Anterior cingulate cortex (tissue), 58 donors: Measurements from ENCODE around the gene SLC22A4.

ENCODE experiments used
- DNase-seq, 58 donors: peaks; one replicate each; lab custom pipeline; 2025; lab: John Stamatoyannopoulos, UW

SLC22A4 gene

DNA sequence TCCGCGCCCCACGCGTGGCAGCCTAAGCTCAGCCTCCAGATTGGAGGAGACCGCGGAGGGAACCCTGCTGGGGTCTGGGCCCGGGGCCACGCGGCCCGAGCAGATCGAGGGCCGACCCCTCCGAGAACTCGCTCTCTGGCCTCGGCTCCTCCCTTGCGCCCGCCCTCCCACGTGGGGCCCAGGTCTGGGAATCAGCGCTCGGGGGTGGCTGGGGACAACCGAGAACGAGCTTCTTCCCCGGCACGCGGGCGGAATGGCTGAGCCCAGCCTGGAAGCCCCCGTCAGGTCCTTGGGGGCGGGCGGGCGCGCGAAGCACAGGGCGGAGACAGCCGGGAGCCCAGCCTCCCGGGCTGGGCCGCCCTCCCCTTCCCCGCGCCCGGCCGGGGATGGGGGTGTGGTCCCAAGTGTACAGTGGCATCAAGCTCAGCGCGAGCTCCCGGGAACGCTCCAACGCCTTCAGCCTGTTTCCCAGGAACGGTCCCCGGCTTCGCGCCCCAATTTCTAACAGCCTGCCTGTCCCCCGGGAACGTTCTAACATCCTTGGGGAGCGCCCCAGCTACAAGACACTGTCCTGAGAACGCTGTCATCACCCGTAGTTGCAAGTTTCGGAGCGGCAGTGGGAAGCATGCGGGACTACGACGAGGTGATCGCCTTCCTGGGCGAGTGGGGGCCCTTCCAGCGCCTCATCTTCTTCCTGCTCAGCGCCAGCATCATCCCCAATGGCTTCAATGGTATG, at the start of gene SLC22A4:
Gene SLC22A4, plus strand, starts transcription at position 403 of the 736 bp plus-strand sequence. Its CDS starts 223 bp downstream, at position 626.
- peak in 57 of 58 donors; percentile 60 to 93 (median 86) for DNase-seq

DNA sequence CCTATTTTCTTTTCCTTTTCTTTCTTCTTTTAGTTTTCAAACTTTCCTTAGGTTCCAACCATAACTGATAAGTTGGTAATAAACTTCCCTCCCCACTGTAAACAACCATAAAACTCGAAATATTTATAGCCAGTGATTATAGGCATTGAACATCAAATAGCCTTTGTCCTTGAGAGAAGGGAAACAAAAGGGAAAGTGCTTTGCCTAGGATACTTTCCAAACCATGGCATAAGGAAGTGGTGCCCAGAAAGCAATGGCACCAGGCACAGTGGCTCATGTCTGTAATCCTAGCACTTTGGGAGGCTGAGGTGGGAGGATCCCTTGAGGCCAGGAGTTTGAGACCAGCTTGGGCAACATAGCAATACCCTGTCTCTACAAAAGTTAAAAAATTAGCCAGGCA, 48.6 kb upstream of the SLC22A4 start:
- no peak for DNase-seq

DNA sequence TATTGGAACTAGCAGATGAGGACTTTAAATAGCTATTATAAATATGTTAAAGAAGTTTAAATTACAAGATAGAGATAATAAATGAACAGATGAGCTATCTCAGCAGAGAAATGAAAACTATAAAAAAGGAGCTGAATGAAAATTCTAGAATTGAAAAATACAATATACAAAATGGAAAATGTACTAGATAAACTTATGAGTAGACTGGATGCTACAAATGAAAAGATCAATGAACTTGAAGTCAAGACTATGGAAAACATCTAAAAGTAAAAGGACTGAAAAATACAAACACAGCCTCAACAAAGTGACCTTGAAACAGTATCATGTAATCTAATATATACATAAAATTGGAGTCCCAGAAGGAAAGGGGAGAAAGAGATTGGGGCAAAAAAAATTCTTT, 47.4 kb upstream of the SLC22A4 start:
- no peak for DNase-seq

DNA sequence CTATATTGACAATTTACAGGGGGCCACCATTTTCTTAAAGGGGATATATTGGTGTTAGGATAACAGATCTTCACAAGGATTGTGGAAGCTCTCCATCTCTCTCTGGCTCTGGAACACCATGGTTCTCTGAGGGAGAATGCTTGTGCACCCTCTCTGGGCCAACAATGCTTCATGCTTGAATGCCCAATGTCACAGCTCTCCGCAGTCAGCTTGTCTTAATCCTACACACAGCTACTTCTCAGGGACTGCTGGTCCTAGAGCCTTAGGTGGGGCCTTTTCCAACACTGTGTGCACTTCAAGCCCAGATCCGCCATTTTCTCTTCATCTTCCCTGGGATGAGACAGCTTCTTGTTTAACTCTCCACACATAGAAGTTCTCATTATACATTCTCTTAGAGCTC, 43.6 kb upstream of the SLC22A4 start:
- DNase-seq: no peak

DNA sequence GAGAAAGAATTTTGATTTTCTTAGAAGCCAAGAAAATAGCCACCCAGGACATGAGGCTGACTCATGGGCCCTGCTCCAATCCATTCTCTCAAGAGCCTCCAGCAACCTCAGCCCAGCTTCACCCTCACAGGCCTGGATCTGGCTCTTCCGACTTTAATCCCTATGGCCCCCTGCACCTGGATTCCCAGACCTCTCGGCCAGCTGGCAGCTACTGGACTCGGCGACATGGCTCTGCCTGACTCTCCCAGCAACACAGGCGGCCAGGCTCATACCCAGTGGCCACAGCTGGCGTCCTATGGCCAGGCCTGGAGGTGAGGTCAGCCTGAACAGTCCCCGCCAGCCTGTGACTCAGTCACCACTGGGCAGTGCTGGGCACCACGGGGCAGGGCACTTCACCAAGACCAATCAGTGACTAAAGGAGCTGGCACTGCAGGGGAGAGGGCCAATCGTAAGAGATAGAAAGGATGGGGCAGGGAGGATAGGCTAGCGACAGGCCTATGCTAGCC, 42.9 kb upstream of the SLC22A4 start:
- DNase-seq: peak in 27 of 58 donors; percentile 20 to 79 (median 45)

DNA sequence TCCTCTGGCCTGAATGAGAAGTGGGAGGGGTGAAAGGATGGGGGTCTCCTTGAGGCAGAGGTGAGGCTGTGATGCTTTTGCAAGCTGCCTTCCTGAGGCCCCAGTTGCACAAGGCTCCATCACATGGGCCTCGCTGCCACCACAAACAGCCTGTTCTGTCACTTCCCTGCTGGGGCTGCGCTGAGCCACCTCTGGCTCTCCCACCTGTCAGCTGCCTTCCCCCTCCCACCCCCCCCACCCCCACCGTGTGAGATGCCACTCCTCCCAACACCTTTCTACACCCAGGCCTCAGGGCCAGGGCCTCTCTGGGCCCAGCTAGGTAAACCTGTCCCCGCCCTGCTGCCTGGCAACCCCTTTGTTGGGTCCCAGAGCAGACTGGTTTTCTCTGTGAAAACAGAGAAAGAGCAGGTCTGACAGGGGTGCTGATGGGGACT, 41.2 kb upstream of the SLC22A4 start:
- no peak for DNase-seq

DNA sequence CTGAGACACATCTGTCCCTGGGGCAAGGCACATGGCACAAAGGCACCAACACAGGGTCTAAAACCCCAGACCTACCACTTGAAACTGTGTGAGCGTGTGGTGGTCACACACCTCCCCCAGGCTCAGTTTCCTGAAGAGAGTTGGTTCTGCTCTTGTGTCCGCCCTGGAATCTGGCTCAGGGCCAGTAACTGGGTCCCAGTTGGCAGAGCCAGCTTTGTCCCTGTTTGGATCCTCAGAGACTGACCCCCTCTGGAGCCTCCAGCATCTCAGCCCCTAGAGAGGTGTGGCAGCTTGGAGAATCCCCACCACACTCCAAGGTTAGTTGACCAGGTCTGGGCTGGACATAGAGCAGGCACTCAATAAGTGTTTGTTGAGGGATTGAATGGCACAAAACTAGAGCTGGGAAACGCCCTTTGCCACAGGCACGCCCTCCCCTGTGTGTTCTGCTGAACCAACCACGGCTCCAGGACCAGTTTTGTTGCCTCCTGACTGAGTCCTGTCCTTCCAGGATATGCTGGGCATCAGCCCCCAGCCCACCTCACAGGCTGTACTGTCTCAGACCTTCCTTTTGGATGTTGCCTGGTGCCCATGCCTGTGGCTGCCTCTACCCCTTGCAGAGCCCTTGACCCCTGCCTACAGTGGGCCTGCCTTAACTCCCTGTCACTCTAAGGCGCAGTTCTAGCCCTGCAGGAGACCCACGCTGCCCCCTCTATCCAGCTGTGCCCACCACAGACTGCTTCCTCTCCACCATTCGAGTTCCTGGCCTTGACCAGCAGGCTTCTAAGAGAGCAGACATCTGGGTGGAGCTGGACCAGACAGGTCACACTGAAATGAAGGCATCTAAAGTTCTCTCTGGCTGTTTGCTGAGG, 40.5 kb upstream of the SLC22A4 start:
- DNase-seq: no peak

DNA sequence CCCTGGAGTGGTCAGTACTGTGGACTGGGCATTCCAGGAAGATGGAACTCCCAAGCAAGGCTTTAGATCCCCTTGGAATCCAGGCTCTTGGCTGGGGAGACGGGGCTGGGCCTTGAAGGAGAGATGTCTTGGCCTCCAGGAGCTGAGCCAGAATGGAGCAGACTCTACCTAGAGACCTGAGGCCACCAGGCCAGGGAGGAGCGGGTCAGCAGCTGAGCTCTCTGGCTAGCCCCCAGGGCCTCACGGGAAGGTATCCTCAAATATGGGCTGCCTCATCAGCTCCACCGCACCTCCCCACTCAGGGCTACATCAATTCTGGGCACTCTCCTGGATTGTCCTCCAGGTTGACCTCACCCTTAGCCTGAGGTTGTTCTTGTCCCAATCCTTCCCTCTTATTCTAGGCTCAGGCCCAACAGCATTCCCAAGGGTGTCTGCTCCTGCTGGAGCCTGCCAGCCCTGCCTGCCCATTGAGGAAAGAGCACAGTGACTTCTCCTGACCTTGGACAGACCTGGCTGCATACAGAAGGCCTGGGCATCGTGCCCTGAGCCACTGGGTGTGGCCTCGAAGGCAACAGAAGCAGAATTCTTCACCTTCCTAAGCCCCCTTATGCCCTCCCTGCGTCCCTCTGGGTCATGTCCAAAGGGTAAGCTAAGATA, 39.7 kb upstream of the SLC22A4 start:
- DNase-seq: no peak

DNA sequence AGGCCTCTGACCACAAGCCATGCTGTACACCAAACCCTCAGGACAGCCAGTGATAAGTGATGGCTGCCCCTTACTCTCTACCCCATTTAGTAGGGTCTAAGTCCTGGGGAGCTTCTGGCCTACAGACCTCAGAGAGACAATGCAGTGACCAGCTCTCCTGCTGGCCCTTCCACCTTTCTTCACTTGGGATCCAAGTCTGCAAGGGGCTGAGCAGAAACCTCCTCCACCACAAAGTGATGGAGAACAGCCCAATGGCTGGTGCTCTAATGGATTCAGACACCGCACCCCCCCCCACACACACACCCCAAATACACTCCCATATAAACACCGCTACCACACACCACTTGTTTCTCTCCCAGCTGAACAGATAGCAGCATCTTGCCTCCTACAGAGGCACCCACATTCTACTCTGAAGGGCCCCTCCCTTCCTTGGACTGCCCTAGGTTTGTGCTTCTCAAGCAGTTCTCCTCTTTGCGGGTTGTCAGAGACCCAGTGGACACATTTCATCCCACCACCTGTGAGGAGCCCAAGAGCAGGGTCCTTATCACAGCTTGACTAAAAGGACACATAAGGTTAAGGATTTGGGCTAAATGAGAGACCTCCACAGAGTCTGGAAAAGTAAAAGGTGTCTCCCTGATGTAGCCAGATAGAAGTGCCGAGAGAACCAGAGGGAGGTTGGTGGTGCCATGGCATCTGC, 38.0 kb upstream of the SLC22A4 start:
- DNase-seq: no peak

DNA sequence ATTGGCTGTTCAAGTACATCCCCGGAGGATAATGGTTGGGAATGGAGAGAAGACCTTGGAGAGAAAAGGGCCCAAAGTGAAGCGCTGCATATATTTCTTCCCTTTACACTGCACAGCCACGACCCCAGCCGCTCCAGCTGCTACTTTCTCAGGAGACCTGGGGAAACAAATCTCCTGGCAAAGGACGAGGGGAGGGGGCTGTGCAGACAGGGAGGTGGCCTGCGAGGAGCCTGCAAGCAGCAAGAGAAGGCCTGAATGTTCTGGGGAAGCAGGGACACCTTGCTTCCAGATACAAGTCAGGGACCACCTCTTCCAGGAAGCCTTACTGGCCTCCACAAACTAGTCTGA, 37.4 kb upstream of the SLC22A4 start:
- no peak for DNase-seq

DNA sequence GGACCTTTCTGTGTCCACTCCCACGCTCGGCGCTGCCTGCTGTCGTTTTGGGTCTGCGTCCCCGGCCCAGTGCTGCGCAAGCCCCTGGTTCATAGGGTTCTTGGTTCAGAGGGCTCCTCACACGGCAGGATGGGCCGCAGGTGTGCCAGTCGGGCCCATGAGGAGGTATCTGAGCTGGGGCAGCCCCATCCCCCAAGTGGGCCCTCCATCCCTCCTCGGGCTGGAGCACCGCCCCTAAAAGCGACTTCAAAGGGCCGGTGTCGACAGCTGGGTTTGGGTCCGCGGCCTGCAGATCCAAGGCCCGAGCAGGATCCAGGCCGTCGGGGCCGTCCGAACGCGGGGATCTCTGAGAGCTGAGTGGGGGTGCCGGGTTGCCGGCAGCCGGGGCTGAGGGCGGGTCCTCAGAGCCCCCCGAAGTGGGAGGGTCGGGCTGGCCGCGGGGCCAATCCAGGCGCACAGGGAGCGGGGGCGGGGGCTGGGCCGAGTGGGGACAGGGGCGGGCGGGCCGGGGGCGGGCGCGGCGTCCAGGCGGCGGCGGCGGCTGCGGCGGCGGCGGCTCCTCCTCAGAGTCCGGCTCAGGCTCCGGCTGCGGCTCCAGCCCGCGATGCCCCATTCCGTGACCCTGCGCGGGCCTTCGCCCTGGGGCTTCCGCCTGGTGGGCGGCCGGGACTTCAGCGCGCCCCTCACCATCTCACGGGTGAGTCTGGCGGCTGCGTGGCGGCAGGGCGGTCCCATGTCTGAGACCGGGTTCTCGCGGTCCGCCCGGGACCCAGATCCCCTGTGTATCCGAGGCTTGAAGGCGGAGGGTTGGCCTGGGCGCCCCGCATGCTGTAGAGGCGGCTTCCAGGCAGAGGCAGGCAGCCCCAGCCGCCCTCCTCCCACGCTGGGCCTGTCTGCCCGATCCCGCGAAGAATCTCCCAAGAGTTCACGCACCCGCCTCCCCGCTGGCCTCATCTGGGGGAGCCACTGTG, 36.8 kb upstream of the SLC22A4 start, which contains the start of gene PDLIM4:
Gene PDLIM4, plus strand, starts transcription at position 566 of the 971 bp plus-strand sequence. Its CDS starts 39 bp downstream, at position 605.
- DNase-seq: peak in 1 of 58 donors; percentile 36

DNA sequence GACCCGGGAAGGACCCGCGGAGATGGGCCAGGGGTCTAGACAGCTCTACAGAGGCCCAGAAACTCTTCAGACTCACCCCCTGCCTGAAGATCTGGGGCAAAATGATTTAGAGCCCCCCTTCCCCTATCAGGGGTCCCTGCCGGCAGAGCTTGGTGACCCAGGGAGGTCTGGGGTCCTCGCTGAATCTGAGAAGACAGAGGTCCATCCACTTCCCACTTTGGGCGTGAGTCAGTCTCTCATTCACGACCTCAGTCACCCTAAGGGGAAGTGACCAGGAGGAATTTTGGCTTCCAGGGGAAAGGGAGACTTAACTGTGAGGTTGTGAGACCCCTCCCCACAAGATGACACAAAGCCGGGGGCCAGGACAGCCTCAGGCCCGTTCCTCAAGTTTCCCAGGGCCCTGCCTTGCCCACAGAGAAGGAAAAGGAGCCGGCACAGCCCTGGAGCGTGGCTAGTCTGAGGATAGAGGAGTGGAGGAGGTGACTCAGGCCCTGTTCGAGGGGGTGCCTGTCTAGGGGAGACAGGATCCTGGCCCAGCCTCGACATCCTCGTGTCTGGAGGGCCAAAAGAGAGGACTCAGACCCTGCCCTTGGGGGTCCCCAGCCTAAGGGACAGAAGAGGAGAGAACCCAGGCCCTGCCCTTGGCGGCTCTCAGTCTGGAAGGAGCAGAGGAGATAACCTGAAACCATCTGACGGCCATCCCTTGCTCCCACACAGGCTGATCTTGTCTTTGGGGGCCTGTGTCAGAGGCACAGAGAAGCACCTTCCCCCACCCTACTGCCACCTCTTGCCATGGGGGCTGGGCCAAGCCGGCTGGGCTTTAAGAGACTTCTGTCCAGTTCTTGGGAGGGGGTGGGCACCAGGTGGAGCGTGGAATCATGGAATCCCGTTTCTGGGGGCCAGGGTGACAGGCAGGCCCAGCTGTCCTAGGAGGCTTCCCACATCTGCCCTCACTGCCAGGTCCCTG, 35.8 kb upstream of the SLC22A4 start:
- no peak for DNase-seq

DNA sequence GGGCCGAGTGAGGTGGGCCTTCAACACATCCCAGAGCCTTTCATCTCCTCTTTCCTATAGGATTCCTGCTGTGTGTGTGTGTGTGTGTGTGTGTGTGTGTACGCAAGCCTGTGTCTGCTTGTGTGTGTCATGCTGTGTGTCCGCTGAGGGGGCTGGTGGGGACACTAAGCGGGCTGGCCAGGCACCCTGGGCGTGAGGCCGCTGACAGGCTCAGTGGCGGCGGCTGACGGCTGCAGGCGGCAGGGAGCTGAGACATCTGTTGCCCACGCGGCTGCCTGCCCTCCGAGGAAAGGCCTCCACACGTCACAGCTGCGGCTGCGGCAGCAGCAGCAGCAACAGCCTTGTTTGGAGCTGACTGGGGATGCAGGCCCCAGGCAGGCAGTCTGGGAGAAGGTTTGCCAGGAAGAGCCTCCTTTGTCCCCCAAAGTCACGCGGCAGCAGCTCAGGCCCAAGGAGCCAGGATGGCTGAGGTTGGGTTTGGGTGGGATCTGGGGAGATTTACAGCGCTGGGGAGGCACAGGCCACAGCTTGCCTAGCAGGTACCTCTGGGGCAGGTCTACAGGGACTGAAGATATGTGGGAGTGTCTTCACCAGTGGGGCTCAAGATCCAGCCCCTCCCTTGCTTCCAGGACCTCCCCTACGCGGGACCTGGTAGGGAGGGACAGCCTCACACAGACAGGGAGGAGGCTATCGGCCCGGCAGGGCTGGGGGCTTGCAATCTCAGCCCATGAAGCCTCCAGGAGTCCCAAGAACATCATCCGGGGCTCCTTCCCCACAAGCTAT, 34.9 kb upstream of the SLC22A4 start:
- peak in 36 of 58 donors; percentile 23 to 68 (median 41) for DNase-seq

DNA sequence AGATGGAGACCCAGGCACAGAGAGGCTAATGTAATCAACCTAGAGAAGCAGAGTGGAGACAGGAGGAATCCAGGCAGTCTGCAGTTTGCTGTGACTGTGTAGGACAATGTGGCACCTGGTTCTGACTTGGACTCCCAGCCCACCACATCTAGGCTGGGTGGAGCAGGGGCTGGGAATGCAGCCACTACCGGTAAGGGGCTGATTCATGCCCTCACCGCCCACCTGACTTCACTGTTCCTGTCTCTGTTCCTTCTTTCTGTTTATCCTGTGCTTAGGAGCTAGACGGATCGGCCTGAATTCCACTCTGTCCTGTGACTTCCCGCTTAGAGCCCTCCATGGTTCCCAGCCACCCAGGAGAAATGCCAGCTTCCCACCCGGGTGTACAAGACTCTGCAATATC, 34.1 kb upstream of the SLC22A4 start:
- peak in 12 of 58 donors; percentile 20 to 57 (median 34) for DNase-seq

DNA sequence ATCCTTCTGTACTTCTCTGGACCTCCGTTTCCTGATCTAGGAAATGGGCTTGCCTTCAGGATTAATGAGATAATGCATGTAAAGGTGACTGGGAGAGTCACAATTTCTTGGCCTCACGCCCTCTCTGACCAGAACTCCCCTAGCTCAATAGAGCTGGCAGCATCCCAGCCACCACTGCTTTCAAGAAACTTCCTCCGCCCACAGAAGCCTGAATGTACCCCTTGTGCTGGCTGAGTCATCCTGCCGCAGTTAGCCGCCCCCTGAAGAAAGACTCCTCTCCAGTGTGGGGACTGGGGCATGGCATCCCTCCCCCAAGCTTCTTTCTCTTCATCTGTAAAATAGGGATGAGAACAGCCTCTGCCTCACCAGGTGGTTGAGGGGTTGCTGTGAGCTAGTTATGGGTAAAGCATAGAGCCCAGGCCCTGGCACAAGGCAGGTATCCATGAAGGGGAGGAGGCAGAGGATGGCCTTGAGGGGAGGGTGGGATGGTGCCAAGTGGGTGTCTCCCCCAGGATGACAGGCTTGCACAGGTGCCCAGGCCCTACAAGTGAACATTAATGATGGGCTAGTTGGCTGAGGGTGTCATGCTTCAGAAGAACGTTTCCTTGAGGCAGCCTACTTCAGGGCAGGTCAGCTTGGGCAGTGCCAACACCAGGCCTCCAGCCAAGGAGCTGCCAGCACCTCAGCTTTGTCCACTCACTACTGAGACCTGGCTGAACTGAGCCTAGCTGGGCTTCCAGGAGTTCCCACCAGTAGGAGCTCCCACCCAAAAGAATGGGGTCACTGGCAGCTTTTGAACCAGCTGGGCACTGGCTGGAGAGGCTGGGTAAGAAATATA, 33.3 kb upstream of the SLC22A4 start:
- DNase-seq: peak in 39 of 58 donors; percentile 19 to 80 (median 44)
